ENCODE measurements around the gene CCSER2.

Gene CCSER2

DNA sequence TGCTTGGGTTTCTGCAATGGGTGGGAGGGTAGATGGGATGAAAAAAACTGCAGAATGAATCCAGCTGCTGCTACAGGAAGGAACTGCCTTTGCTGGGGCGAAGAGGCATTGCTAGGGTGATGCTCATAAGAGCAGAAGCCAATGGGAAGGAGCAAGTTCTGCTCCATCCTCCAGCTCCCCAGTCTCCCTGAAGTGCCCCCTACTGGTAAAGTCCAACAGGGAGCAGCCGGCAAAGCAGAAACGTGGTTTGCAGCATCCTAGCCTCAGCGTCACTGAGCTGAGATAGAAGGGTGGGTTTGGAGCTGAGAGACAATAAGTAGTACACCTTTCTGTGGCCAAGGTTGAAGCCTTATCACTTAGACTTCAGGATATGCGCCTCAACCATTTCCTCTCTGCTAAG is 220.5 kb downstream of the CCSER2 start:
- H3K4me3 ChIP-seq (ENCODE audit: low read length) = no peak overlapping the region
- TF ChIP-seq ZNF274 (IDR thresholded peaks at IDR 0.05; ENCODE audit: low read depth, low read length) = no peak

DNA sequence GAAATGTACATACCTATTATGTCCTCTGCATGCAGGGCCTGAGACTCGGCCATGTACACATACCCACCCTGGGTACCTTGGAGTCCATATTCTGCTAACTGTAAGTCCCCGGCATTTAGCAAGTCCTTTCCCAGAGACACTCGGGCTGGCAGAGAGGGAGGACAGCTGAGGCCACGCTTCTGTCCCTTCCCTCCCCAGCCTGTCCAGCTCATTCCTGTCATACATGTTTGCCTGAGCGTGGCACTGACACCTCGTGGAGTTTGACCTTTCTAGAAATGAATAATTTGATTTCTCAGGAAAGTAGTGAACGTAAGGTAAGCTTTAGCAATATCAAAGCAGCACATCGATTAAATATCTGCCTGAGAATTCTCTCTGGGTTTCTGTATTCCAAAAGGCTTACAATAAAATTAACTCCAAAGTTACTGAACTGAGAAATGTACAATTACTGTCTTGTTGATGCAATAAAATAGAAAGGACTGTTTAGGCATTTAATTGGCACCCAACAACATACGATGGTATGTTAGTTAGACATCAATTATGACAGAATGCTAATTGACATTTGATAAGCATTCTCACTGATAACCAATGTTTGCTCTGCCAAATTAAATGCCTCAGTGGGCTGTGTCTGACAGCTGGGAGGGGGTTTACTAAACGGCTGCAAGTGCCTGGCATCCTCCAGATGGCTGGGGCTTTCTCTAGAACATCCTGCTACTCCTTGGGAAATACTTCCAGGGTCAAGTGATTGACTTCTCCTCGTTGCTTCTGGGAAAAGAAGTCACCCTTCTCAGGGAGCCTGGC is 221.2 kb downstream of the CCSER2 start:
- TF ChIP-seq ZNF274 (IDR thresholded peaks at IDR 0.05; ENCODE audit: low read depth, low read length) = no peak
- no peak overlapping the region for H3K4me3 ChIP-seq (ENCODE audit: low read length)

DNA sequence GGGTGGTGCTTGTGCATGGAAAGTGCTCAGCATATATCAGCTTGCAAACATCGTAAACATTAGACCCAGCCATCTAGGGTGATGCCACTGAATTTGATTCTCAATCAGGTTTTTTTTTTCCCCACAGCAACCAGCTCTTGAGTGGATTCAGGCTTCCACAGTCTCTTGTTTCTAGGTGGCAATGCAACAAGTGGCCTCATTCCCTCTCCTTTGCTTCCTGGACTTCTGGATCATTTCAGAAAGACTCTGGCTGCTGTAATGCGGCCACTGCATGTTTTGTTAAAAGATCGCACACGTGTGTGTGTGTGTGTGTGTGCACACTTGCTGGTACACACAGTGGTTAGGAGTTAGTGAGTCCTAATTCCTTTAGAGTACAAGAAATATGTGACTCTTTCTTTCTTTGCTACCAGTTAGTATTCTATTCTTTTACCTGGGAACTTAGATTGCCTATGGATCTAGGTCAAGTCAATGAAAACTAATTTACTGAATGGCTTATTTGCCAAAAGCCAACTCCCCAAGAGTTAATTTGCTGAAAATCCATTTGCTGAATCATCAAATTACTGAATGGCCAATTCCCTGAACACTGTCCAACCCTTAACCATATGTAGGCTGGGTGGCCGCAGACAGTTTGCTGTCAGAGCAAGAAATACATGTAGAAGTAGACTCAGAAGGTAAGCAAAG is 222.5 kb downstream of the CCSER2 start:
- H3K4me3 ChIP-seq (ENCODE audit: low read length) = no peak overlapping the region
- no peak for TF ChIP-seq ZNF274 (IDR thresholded peaks at IDR 0.05; ENCODE audit: low read depth, low read length)

DNA sequence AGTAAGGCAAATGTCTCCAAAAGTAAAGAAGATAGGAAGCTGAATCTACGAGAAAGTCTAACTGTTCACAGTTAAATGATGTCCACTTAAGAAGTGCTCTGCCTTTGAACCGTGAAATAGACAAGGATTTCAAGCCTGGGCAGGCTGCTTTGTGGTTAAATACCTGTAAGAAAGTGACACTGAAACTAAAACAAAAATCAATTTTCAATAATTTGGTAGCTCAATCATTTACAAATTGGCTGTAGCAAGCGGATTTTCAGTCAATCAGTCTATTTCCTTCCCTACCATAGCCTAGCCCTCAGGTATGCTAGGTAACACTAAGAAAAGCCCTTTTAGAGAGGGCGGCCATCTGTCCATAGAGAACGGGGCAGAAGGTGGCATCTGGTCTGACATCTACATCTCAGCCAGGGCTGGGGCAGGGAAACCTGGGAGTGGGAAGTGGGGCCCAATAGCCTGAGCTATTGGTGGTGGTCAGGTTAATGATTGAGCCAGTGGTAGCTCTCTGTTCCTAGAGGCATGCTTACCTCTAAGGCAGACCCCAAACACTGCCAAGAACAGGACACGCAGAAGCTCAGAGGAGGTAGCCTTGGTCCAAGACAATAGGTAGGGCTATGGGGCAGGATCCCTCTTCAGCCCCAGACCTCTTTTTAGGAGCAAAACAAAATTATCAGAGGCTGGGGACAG is 223.2 kb downstream of the CCSER2 start:
- TF ChIP-seq ZNF274 (IDR thresholded peaks at IDR 0.05; ENCODE audit: low read depth, low read length) = no peak
- no peak overlapping the region for H3K4me3 ChIP-seq (ENCODE audit: low read length)

DNA sequence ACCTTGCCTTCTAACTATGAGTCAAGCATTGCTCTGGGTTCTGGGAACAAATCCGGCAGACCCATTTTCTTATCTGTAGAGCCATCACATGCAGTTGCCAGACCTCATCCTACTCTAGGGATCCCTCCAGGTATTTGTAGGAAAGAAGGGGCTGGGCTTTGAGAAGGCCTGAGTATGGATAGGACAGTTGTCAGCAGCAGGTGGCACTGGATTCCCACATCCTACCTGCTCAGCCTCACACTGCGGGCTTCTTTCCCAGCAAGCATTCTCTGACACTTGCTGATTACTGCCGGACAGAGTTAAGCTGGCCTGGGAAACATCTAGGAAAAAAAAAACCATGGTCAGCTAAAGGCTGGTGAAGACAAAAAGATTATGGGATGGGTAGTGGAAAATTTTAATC is 224.1 kb downstream of the CCSER2 start:
- no peak for TF ChIP-seq ZNF274 (IDR thresholded peaks at IDR 0.05; ENCODE audit: low read depth, low read length)
- no peak overlapping the region for H3K4me3 ChIP-seq (ENCODE audit: low read length)

DNA sequence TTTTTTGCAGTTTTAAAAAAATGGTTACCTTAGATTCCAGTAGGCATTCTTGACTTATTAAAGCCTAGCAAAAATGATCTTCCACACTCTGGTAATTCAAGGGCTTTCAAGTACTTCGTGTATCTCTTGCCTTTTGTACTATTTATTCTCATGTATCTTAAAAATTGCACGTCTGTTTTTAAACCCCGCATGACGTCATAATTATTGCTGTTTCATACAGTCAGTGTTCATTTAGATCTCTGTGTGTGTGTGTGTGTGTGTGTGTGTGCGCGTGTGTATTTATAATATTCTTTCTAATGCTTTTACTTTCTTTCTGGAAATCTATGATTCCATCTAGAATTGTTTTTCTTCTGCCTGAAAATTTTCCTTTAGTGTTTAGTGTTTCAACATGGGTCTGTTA is 234.2 kb downstream of the CCSER2 start:
- TF ChIP-seq ZNF274 (IDR thresholded peaks at IDR 0.05; ENCODE audit: low read depth, low read length) = no peak
- no peak overlapping the region for H3K4me3 ChIP-seq (ENCODE audit: low read length)

DNA sequence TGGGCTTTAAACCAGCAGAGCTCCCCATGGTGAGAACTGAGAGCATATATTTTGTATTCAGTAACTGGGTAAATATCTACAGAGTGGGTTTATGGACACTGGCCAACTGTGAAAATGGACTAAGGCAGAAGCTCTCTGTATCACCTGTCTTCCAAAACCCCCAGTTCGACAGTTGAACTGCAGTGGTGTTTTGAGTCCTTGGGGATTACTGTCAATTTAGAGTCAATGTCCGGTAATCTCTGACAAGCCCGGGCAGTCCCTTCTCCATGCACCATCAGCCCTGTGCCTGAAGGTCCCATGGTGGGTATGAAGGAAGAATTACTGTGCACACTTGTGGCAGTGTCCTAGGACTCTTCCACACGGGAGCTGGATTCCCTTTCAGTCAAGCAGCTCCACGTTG is 235.0 kb downstream of the CCSER2 start:
- H3K4me3 ChIP-seq (ENCODE audit: low read length) = no peak overlapping the region; the same call in none of the 2 replicates
- no peak for TF ChIP-seq ZNF274 (IDR thresholded peaks at IDR 0.05; ENCODE audit: low read depth, low read length)

DNA sequence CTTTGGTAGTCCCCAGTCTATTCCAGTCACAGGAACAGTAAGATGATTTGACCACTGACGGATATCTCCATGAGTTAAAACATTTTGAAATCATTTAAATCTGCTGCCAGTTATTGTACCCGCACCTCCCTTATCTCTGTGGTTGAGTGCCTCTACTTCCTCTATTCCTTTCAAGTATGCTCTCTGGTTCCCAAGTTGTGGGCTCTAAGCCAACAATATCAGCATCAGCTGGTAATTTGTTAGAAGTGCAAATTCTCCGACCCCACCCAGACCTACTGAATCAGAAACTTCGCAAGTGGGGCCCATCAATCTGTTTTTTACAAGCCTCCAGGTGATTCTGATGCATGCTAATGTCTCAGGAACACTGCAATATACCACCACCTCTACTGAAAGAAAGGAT is 235.5 kb downstream of the CCSER2 start:
- H3K4me3 ChIP-seq (ENCODE audit: low read length) = no peak overlapping the region
- TF ChIP-seq ZNF274 (IDR thresholded peaks at IDR 0.05; ENCODE audit: low read depth, low read length) = no peak

DNA sequence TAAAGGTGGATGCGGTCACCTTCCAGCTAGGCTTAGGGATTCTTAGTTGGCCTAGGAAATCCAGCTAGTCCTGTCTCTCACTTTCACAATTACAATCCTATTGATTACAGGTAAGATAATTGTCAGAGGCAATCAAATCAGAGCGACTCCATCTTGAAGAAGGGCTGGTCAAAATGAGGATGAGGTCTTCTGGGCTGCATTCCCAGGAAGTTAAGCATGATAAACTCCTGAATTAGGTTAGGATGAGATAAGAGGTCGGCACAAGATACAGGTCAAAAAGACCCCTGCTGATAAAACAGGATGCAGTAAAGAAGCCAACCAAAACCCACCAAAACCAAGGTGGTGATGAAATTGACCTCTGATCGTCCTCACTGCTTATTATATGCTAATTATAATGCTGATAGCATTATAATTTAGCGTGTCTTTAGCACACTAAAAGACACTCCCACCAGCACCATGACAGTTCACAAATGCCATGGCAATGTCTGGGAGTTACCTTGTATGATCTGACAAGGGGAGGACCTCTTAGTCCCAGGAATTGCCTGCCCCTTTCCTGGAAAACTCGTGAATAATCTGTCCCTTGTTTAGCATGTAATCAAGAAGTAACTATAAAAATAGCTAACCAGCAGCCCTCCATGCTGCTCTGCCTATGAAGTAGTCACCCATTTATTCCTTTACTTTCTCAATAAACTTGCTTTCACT is 237.6 kb downstream of the CCSER2 start:
- TF ChIP-seq ZNF274 (IDR thresholded peaks at IDR 0.05; ENCODE audit: low read depth, low read length) = no peak
- no peak overlapping the region for H3K4me3 ChIP-seq (ENCODE audit: low read length)

DNA sequence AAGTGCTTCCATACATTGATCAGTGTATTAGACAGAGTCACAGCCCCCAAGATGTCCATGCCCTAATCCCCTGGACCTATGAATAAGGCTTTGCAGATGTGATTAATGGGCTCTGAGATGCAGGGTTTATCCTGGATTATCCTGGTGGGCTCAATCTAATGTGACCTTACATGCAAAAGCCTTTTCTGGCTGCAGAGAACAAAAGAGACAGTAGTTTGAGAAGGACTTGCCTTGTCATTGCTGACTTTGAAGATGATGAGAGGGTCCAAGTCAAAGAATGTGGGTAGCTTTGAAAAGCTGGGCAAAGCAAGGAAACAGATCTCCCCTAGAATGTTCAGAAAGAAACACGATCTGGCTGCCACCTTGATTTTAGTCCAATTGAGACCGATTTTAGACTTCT is 238.7 kb downstream of the CCSER2 start:
- no peak overlapping the region for H3K4me3 ChIP-seq (ENCODE audit: low read length)
- TF ChIP-seq ZNF274 (IDR thresholded peaks at IDR 0.05; ENCODE audit: low read depth, low read length) = no peak

Measured in GM08714 (cell line).